PFSK-1 (cell line): Measurements from ENCODE around the gene SLC12A8.

Experiments
- POLR2AphosphoS5 ChIP-seq: IDR thresholded peaks from 2 replicates; pipeline ENCODE4 v1.6.1; 2012; ENCODE audit warnings: low read depth, mild to moderate bottlenecking, control low read depth, low read length, moderate library complexity
- TAF1 ChIP-seq: IDR thresholded peaks from 2 replicates; pipeline ENCODE4 v1.6.1; 2012; ENCODE audit warnings: low read length, control low read depth, borderline replicate concordance; ENCODE audit not compliant: insufficient read depth

- no peak for TF ChIP-seq TAF1
- TF ChIP-seq POLR2AphosphoS5 = no peak
Observed at GRCh38 chr3:125231895-125232294, 19.3 kb upstream of the SLC12A8 start.
